GM21390 (cell line): ENCODE results near the gene CRTC3.
A peak's percentile ranks its signal among the peaks of the same experiment; 100 is the strongest.
"Not testable (repeated sequence)": the region's sequence is repeated elsewhere in the genome, so short reads cannot be mapped to it uniquely, and the experiment has no call there.

Experiments
- ATAC-seq: cut with Tn5 transposase; IDR thresholded peaks from one replicate; pipeline ENCODE4 v1.9.1; 2021; ENCODE audit not compliant: unreplicated experiment

Gene CRTC3

DNA sequence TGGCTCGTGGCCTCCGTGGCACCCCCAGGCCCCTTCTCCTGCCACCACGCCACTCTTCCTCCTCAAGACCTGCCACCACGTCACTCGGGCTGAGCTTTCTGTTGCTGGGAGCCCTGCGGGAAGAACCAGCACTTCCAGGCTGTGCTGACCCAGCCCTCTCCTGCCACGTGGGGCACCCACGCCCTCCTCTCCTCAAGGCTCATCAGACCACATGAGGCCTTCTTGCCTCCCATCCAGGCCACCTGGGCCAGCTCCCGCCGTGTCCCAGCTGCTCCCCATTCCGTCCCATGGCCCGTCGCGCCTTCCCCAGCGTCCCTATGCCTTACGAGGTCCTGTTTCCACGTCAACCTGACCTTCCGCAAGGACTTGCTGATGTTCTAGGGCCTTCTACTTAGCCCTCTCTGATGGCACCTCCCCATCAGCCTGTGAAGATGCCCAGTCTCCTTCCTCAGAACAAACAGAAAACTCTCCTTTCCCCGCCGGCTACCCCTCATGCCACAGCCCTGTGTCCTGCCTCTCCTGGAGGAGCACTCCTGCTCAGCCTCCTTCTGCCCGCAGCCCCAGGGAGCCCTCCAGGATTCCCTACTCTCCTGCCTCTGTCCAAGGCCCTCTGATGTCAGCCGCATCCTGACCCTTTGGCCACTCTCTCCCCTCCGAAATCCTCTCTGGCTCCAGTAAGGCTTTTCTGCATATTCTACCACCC lies 116.3 kb downstream of the CRTC3 start:
- ATAC-seq = no peak

DNA sequence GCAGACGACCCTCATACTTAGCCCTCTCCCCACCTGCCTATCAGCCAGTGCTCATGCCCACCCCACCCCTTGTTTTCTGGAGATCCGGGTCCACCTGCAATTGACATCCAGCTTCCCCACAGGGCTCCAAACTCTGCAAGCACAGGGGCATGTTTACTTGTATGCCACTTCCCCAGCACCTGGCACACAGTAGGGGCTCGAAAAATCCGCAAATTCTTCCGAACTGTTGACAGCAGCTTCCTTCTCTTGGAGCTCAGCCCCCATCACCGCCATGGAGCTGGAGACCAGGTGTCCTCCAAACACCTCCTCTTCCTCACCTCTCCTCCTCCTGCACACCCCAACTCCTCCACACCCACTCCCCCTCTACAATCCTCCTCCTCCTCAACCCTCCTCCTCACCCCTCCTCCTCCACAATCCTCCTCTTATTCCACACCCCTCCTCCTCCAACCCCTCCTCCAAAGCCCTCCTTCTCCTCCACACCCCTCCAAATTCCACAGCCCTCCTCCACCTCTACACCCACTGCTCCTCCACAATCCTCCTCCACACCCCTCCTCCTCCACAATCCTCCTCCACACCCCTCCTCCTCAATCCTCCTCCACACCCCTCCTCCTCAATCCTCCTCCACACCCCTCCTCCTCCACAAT lies 117.1 kb downstream of the CRTC3 start:
- ATAC-seq = no peak

DNA sequence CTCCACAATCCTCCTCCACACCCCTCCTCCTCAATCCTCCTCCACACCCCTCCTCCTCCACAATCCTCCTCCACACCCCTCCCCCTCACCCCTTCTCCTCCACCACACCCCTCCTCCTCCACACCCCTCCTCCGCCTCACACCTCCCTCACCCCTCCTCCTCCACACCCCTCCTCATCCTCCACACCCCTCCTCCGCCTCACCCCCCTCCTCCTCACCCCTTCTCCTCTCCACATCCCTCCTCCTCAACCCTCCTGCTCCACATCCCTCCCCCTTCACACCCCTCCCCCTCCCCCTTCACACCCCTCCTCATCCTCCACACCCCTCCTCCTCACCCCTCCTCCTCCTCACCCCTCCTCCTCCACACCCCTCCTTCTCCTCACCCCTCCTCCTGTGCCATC lies 117.6 kb downstream of the CRTC3 start:
- no peak for ATAC-seq

DNA sequence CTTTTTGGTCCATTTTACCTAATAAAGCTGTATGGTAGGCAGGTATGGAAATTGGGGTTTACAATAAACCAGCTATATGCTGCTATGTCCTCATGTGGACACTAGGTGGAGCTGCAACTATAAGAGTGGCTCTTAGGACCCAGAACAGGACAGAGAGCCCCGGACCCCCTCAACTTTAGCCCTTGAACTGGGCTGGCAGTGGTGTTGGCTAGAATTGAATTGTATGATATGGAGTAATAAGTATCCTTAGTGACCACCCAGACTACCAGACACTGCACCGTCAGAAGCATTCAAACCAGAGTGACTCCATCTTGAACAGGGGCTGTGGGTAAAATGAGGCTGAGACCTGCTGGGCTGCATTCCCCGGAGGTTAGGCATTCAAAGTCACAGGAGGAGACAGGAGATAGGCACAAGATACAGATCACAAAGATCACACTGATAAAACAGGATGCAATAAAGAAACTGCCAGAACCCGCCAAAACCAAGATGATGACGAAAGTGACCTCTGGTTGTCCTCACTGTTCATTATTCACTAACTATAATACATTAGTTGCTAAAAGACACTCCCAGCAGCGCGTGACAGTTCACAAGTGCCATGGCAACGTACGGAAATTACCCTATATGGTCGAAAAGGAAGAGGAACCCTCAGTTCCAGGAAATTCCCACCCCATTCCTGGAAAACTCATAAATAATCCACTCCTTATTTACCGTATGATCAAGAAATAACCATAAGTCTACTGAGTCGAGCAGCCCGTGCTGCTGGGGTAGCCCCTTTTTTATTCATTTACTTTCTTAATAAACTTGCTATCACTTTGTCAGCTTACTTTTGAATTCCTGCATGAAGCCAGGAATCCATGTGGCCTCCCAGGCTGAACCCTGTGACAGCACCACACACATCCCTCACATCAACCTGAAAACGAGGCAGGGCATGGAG lies 118.7 kb downstream of the CRTC3 start:
- no peak for ATAC-seq

DNA sequence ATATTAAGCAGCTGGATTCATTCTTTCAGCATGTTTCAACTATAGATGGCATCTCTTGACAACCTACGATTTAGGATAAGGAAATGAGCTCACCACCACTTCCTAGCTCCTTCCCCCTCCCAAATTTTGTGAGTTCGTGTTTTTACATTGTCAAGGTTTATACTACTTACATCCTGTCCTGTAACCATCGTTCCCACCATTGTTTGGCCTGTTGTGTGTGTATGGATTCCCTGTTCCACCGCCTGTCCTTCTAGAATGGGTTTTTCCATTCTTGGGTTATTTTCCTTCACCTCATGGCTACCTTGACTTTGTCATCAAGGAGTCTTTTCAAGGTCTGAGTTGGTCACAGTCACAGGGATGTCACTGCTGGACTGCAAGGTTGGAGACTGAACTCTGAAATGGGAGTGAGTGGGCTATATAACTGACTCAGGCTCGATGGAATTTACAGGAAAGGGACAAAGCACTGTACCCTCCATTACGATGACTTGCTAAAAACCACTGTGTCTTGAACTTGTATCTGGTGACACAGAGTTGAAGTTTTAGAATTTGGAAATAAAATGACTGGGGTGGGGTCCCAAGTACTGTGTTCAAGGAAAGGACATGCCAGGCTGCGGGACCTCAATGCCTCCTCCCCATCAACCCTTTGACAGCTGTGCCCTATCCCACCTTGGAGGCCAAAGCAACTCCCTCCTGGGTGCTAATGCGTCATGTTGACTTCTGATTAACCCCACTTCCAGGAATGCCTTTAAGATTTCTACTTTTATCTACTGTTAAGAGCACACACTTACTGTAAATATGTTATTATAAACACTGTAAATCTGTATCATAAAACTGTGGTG lies 120.6 kb downstream of the CRTC3 start:
- ATAC-seq = no peak

DNA sequence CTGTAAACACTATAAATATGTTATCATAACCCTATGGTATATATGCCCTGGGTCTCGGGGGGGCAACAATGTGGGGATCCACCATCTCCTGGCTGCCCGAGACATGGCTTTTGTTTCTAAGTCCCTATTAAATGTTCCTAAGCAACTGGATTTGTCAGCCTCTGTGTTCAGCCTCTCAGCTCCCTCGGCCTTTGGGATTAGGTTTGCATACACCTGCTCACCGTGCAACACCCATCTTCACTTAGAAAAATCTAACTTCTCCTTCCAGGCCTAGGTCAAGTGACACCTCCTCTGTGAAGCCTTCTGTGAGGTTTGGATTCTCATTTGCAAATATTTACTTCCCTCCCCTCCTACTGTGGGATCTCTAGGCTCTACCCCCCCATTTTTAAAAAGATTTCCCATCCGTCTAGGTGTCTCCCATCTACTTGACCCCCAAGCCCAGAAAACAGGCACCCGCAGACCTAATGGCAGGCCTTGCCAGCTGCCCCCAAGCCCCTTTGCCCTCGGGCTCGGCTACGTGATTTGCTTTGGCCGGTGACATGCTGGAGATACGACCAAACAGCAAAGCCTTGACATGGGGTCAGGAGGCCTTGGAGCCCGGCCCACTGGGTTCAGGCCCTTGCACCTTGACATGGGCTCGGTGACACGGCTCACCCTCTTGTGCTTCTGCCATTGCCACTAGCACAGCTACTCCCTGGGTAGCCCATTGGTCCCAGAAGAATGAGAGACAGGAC lies 121.4 kb downstream of the CRTC3 start:
- ATAC-seq = no peak

DNA sequence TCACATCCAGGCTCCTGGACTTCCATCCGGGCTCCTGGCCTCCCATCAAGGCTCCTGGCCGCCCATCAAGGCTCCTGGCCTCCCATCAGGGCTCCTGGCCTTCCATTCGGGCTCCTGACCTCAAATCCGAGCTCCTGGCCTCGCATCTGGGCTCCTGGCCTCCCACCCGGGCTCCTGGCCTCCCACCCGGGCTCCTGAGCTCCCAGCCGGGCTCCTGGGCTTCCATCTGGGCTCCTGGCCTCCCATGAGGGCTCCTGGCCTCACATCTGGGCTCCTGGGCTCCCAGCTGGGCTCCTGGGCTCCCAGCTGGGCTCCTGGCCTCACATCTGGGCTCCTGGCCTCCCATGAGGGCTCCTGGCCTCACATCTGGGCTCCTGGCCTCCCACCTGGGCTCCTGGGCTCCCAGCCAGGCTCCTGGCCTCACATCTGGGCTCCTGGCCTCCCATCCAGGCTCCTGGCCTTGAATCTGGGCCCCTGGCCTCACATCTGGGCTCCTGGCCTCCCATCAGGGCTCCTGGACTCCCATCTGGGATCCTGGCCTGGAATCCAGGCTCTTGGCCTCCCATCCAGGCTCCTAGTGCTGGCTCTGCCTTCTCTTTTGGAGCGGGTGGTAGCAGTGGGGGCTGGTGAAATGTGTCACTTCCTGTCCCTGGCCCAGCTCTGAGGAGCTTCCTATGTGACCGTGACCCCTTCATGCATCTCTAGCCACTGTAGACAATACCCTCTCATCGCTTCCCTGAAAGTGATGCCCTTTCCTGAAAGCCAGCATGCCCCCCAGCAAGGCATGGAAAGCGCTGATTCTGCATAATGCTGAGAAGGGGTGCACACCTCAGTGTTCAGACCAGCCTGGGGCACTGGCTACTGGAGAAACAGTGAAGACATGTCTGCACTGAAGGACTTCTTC lies 124.8 kb downstream of the CRTC3 start:
- no peak for ATAC-seq

DNA sequence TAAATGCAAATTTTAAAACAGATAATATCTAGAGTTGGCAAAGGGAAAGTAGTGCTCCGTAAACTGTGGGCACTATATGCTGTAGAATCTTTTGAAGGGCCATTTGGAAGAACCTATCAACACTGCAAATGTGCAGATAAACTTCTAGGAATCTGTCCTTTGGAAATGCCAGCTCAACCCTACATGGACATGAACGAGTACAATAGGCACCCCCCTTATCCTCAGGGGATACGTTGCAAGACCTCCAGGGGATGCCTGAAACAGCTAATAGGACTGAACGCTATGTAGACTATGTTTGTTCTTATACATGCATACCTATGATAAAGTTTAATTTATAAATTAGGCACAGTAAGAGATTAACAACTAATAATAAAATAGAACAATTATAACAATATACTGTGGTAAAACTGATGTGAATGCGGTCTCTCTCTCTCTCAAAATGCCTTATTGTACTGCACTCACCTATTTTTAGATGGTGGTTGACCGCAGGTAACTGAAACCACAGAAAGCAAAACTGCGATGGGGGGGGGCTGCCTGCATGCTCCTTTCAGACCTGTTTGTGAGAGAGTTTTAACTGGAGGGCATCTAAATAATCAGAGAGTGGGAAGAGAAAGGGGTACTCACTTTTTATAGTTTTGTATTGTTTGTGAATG lies 127.9 kb downstream of the CRTC3 start:
- ATAC-seq = peak; percentile 32

DNA sequence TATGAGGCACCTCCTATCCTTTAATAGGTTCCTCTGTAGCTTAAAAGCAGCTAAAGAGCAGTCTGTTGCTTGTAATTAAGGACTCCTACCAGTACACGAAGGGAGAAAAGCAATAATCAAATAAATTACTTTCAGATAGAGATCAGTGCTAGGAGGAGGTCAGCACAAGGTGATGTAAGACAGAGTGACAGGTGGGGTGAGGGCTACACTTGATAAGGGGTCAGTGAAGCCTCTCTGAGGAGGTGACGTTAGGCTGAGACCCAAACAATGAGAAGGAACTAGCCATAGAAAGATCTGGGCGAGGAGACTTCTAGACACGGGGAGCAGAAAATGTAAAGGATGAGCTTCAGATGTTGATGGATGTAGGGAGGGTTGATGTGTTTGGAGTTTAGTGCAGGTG lies 129.8 kb downstream of the CRTC3 start:
- no peak for ATAC-seq

DNA sequence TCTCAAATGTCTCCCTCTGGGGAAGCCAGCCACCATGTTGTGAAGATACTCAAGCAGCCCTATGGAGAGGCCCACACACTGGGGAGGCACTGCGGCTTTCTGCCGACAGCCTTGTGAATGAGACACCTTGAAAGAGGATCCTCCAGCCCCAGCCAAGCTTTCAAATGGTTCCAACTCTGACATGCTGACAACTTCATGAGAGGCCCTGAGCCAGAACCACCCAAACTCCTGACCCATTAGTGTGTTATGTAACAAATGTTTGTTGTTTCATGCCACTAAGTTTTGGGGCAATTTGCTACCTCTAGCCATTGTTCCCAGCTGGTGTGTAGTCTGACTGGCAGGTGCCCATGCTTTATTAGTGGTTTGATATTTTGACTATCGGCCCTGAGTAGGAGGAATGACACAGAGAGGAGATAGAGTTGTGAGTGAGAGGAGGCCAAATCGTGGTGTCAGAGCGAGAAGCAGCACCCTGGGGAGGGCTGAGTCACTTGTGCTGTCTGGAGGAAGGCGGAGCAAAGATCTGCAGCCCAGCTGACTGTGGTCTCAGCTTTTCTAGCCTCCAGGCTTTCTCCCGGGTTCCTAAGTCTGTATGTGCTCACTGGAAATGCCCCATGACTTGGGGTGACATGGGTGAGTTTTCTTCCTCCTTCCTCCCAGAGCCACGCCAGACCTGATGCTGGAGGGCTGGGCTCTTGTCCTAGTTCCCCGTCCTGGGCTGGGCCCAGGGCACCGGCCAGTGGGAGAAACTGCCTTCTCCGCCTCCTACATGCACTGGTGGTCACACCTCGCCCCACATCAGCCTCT lies 130.7 kb downstream of the CRTC3 start:
- peak; percentile 46 for ATAC-seq

DNA sequence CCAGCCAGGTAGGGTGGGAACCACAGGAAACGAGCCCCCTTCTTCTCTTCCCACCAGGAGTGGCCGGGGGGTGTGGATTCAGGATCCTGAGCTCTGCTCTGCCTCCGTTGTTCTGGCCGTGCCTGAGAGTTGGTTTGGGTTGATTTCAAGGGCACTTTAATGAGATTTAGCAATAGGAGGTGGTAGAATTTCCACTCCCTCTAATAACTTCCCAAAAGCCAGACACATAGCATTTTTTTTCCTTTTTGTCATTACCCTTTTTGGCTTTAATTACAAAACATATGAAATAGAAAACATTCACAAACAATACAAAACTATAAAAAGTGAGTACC lies 131.2 kb downstream of the CRTC3 start:
- peak; percentile 1 for ATAC-seq

DNA sequence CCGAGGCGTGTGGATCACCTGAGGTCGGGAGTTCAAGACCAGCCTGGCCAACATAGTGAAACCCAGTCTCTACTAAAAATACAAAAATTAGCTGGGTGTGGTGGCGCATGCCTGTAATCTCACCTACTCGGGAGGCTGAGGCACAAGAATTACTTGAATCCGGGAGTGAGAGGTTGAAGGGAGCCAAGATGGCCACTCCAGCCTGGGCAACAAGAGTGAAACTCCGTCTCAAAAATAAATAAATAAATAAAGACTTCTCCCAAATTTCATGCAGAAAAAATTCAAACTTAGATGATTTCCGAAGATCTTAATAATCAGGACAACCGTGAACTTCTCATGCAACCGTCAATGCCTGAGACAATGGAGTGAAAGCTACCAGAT lies 134.3 kb downstream of the CRTC3 start:
- not testable (repeated sequence) for ATAC-seq

DNA sequence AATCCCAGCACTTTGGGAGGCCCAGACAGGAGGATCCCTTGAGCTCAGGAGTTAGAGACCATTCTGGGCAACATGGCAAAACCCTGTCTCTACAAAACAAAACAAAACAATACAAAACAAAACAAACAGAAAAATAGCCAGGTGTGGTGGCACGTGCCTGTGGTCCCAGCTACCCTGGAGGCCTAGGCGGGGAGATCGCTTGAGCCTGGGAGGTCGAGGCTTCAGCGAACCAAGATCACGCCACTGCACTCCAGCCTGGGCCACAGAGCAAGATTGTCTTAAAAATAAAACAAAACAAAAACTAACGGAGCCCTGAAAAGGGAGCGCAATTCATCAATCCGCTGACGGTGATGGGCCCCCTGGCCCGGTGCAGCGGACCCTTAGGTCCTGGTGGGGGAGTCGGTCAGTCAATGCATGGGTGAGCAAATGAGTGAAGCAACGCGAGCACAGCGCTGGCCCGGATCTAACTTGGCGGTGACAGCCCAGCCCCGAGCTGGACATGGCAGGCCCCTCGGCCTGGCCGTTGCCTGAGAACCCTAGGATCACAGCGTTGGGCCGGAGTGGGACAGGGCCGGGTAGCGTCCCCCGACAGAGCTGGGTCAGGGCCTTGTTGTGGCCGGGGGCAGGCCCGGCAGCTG lies 135.0 kb downstream of the CRTC3 start:
- peak; percentile 9 for ATAC-seq

DNA sequence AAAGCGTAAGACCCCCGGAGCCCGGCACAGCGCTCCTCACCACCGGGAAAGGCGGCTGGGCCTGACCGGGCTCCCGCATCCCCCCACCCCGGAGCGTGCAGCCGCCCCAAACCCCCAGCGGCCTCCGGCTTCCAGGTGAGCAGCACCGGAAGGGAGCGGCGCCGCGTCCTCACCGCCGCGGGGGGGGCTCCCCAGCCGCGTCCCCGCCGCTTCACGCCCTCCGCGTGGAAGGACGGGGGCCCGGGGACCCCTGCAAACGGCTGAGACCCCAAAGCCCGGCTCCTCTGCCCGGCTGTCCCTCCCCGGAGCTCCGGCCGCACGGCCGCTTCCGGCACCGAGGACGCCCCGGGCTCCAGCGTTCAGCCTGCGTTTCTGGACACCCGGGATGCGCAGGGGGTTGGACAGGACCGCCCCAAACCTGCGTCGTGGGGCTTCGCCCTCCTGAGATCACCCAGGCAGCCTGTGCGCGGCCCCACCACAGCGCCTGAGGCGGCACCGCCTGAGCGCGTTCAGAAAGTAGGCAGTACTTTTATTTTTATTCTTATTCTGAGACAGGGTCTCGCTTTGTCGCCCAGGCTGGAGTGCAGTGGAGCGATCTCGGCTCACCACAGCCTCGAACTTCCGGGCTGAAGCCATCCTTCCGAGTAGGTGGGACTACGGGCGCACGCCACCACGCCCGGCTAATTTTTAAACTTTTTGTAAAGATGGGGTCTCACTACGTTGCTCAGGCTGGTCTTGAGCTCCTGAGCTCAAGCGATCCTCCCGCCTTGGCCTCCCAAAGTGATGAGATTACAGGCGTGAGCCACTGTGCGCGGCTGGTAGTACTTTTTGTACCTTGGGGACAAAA lies 135.8 kb downstream of the CRTC3 start:
- ATAC-seq = peak; percentile 69

DNA sequence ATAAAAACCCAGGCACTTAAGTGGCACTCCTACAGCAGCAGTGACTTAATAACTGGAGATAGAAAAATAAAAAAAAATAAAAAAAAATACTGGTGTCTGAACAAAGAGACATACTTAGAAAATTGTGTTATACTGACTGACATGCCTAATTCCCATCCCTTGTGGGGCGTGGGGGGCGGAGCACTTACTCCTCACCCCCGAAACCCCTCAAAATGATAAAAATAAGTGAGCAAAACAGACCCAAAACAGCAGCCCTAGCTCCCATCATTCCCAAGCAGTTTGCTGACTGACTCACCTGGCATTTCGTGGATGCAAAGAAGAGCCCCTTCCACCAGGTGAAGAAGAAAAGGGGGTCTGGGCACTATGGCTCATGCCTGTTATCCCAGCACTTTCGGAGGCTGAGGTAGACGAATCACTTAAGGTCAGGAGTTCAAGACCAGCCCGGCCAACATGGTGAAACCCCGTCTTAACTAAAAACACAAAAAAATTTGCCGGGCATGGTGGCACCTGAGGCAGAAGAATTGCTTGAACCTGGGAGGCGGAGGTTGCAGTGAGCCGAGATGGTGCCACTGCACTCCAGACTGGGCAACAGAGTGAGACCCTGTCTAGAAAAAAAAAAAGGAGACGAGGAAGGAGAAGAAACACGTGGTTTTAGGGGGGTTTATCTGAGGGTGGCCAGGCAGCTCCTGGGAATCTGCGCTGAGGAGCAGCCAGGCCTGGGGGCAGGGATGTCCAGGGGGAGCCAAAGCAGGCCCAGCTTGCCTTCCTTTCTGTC lies 136.6 kb downstream of the CRTC3 start:
- ATAC-seq = no peak
